SK-MEL-5 (cell line): ENCODE data around the gene ZNF722. TPM values are rescaled to one million over a fixed set of nuclear protein-coding genes. Genes with fewer than 3 reads are reported as not detected.
"Not testable (repeated sequence)": the region's sequence is repeated elsewhere in the genome, so short reads cannot be mapped to it uniquely, and the experiment has no call there.

ENCODE experiments used
- DNase-seq: peaks from one replicate; pipeline ENCODE4 v3.0.0-alpha.2; 2016; ENCODE audit warnings: low read depth, low spot score
- in situ Hi-C: cut with HindIII; loops from 2 replicates; pipeline ENCODE4 v1.10.0; 2016; ENCODE audit warnings: low sequenced_read_pairs, high pct_unique_total_duplicates, low pct_unique_long_range_greater_than_20kb
- polyA plus RNA-seq, 2 experiments: library from polyadenylated mRNA; depleted of rRNA; stranded (reverse); fragments of >200 nt; gene quantifications; 2 replicates each; pipeline ENCODE4 v1.2.3, GENCODE V29; 2015
- small RNA-seq, 2 experiments: library from RNA; depleted of rRNA; stranded (forward); fragments of <200 nt; gene quantifications; one replicate each; pipeline ENCODE3, GENCODE V24; 2014
- total RNA-seq: library from RNA; depleted of rRNA; stranded (reverse); fragments of >200 nt; shearing (Covaris generic); gene quantifications from 2 replicates; pipeline ENCODE4 v1.2.3, GENCODE V29; 2014; rRNA removed

The ZNF722 gene
- total RNA-seq = not detected in 2 replicates
- polyA plus RNA-seq (2015; cell fraction: cytosol; rRNA removed) = not detected in 2 replicates
- not detected in 2 replicates for polyA plus RNA-seq (2015; cell fraction: nucleus; rRNA removed)

- DNase-seq = no peak
- in situ Hi-C loops = no loop called here
Measured at GRCh38 chr7:63998549-63998948, at the start of gene ZNF722. Gene ZNF722, plus strand, starts transcription at chr7:63998849. Its CDS starts 113 bp downstream, at chr7:63998962.

DNA sequence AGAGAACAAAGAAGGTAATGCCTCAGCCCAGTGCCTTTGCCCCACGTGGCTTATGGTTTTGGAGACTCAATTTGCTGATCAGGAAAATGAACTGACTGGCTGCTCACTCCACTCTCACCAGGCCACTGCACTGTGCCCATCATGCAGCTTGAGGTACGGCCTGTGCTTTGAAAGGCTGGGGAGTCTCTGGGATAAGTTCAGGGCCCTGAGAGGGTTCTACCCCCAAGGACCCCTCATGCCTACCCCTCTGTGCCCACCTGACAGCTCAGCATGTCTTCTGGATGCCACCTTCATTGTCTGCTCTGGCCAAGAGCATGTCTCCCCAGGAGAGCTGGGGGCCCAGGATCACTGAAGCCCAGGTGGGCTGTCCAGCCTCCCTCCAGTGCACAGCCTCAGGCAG is 45.5 kb upstream of the ZNF722 start:
- in situ Hi-C loops = no loop called here
- DNase-seq = no peak

- in situ Hi-C loops = no loop called here
- no peak for DNase-seq
Measured at GRCh38 chr7:63968629-63969028, 30.0 kb upstream of the ZNF722 start.

DNA sequence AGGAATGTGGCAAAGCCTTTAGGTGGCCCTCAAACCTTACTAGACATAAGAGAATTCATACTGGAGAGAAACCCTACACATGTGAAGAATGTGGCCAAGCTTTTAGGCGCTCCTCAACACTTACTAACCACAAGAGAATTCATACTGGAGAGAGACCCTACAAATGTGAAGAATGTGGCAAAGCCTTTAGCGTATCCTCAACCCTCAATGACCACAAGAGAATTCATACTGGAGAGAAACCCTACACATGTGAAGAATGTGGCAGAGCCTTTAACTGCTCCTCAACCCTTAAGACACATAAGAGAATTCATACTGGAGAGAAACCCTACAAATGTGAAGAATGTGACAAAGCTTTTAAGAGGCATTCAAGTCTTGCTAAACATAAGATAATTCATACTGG is 16.8 kb downstream of the ZNF722 start:
- in situ Hi-C loops, DNase-seq: not testable (repeated sequence)

- DNase-seq = no peak
- in situ Hi-C loops = no loop called here
Measured at GRCh38 chr7:64035388-64035787, 36.7 kb downstream of the ZNF722 start.

- in situ Hi-C loops = no loop called here
- no peak for DNase-seq
Measured at GRCh38 chr7:64037095-64037494, 38.4 kb downstream of the ZNF722 start.

- no peak for DNase-seq
- in situ Hi-C loops = no loop called here
Measured at GRCh38 chr7:64045301-64046040, 46.8 kb downstream of the ZNF722 start, which contains the start of gene ZNF727. Gene ZNF727, plus strand, starts transcription at chr7:64045434. Its CDS starts 188 bp downstream, at chr7:64045622.

DNA sequence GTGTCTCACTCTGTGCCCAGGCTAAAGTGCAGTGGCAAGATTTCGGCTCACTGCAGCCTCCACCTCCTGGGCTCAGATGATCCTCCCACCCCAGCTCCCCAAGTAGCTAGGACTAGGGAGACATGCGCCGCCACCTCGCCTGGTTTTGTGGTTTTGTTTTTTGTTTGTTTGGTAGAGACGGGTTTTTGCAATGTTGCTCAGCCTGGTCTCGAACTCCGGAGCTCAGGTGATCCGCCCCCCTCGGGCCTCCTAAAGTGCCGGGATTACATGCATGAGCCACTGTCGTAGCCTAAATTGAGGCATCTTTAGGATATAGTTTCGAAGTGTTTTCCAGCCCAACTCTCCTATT is 47.4 kb downstream of the ZNF722 start:
- in situ Hi-C loops = no loop called here
- no peak for DNase-seq

Small RNA genes lying within 50 kb of the gene (small RNA-seq; reads per million reads assigned to genes)
- gene AC092634.1 = 0 reads per million in 2 experiments
- 0 reads per million in 2 experiments for gene AC092634.7
- gene VN1R36P = 0 reads per million in 2 experiments

Other genes with a start within 250 kb of the ZNF722 start
- gene ZNF727, start 46.6 kb downstream of the ZNF722 start, total RNA-seq = not detected in 2 replicates
- not detected in 2 replicates for gene ZNF735, start 208.4 kb downstream of the ZNF722 start, total RNA-seq
- not detected in 2 replicates for gene ZNF679, start 229.6 kb downstream of the ZNF722 start, total RNA-seq